Endothelial cell of umbilical vein (primary cell): ENCODE measurements around the gene ENPP3. TPM values are rescaled to one million over a fixed set of nuclear protein-coding genes. Genes with fewer than 3 reads are reported as not detected.

ENCODE experiments used
- BruUV-seq: library from RNA; stranded (reverse); fragments of 400-500 nt; replicated peaks from 2 replicates; lab custom pipeline; 2021; lab: Mats Ljungman, UMichigan
- CTCF ChIA-PET: fragments of 300-600, 350-600 bp; sonication (Branson Sonifier 250); formaldehyde crosslinking; loops from one replicate; lab custom pipeline; 2021; ENCODE audit warnings: antibody characterized with exemption, inconsistent platforms; lab: Charles Lee
- POLR2A ChIA-PET: fragments of 300-600, 350-600 bp; sonication (Branson Sonifier 250); formaldehyde crosslinking; loops from one replicate; lab custom pipeline; 2021; ENCODE audit warnings: antibody characterized with exemption, inconsistent platforms; lab: Charles Lee
- DNase-seq: peaks from one replicate; pipeline ENCODE4 v3.0.0-alpha.2; 2011; ENCODE audit warnings: low read depth, low spot score
- FAIRE-seq: peaks from 2 replicates; lab custom pipeline; 2011; peaks lifted over from hg19 to GRCh38; lab: Jason Lieb, UNC
- H2AFZ ChIP-seq: 2 replicates; pipeline ENCODE4 v1.6.0; 2012; ENCODE audit warnings: low read depth, low read length, control low read depth, inconsistent platforms
- H3K27ac ChIP-seq: 2 replicates; pipeline ENCODE4 v1.5.1; 2011; ENCODE audit warnings: low read depth, mild to moderate bottlenecking, control low read depth, low read length, moderate library complexity; ENCODE audit not compliant: insufficient read depth
- H3K27me3 ChIP-seq, 2 experiments: 2 replicates each; pipeline versions ENCODE4 v1.6.0 to v1.6.1; 2011; ENCODE audit warnings: low read length in 2 of 2, mixed read lengths in 1 of 2; ENCODE audit not compliant: control insufficient read depth in 2 of 2, insufficient read depth in 2 of 2
- H3K36me3 ChIP-seq, 2 experiments: 2 replicates in 1 of 2; 3 replicates in 1 of 2; pipeline ENCODE4 v1.5.1; 2011; ENCODE audit warnings: low read length in 2 of 2, mild to moderate bottlenecking in 1 of 2, moderate library complexity in 1 of 2; ENCODE audit not compliant: control insufficient read depth in 2 of 2, insufficient read depth in 2 of 2; ENCODE audit errors: extremely low read depth in 1 of 2
- H3K4me1 ChIP-seq: 3 replicates; pipeline ENCODE4 v1.5.1; 2011; ENCODE audit warnings: mild to moderate bottlenecking, low read length; ENCODE audit not compliant: control insufficient read depth, insufficient read depth; ENCODE audit errors: extremely low read depth
- H3K4me2 ChIP-seq: 2 replicates; pipeline ENCODE4 v1.6.1; 2011; ENCODE audit warnings: low read length, control low read depth, mixed read lengths; ENCODE audit not compliant: insufficient read depth
- H3K4me3 ChIP-seq, 3 experiments: fragments of 200-600 bp in 1 of 3; sonication (generic), shearing (Covaris generic) in 1 of 3; replicated peaks in 1 of 3; 2 replicates each; pipeline ENCODE4 v1.5.1; 2011 to 2016; ENCODE audit warnings: control low read depth in 3 of 3, low read length in 3 of 3, mild to moderate bottlenecking in 2 of 3, inconsistent platforms in 1 of 3, low read depth in 1 of 3, moderate library complexity in 1 of 3; ENCODE audit not compliant: insufficient read depth in 1 of 3
- H3K79me2 ChIP-seq: 2 replicates; pipeline ENCODE4 v1.6.0; 2012; ENCODE audit warnings: low read length, inconsistent platforms; ENCODE audit not compliant: control insufficient read depth, insufficient read depth
- H3K9ac ChIP-seq: replicated peaks from 2 replicates; pipeline ENCODE3; 2011; ENCODE audit warnings: low read length, control low read depth; ENCODE audit not compliant: insufficient read depth; ENCODE audit errors: extremely low read depth
- H3K9me1 ChIP-seq: replicated peaks from 3 replicates; pipeline ENCODE4 v1.6.0; 2011; ENCODE audit warnings: mild to moderate bottlenecking, low read length; ENCODE audit not compliant: control insufficient read depth, insufficient read depth; ENCODE audit errors: extremely low read depth
- H3K9me3 ChIP-seq: replicated peaks from 2 replicates; pipeline ENCODE4 v1.5.1; 2012; ENCODE audit warnings: low read length, inconsistent platforms; ENCODE audit not compliant: control insufficient read depth, insufficient read depth
- H4K20me1 ChIP-seq: replicated peaks from 2 replicates; pipeline ENCODE3; 2011; ENCODE audit warnings: mild to moderate bottlenecking, low read length; ENCODE audit not compliant: control insufficient read depth, insufficient read depth; ENCODE audit errors: extremely low read depth
- CTCF ChIP-seq, 2 donors: IDR thresholded peaks; 1 replicate in 1 of 2; 2 replicates in 1 of 2; pipeline ENCODE4 v1.5.1; 2011; ENCODE audit warnings: low read length in 2 of 2, mild to moderate bottlenecking in 2 of 2, moderate library complexity in 2 of 2, control low read depth in 1 of 2, inconsistent platforms in 1 of 2, low read depth in 1 of 2; ENCODE audit not compliant: insufficient read depth in 1 of 2; ENCODE audit errors: extremely low read depth in 1 of 2
- EZH2 ChIP-seq: IDR thresholded peaks from 2 replicates; pipeline ENCODE4 v1.6.1; 2012; ENCODE audit warnings: borderline replicate concordance, low read depth, mild to moderate bottlenecking, moderate library complexity, low read length, inconsistent platforms; ENCODE audit not compliant: severe bottlenecking
- FOS ChIP-seq: IDR thresholded peaks from 2 replicates; pipeline ENCODE4 v1.6.1; 2011; ENCODE audit warnings: mild to moderate bottlenecking, low read length, moderate library complexity, borderline replicate concordance; ENCODE audit not compliant: insufficient read depth
- GATA2 ChIP-seq: IDR thresholded peaks from 2 replicates; pipeline ENCODE4 v1.7.0; 2011; ENCODE audit warnings: low read depth, mild to moderate bottlenecking, moderate library complexity, mixed read lengths, low read length; ENCODE audit not compliant: insufficient read length, insufficient read depth
- JUN ChIP-seq: IDR thresholded peaks from 2 replicates; pipeline ENCODE4 v1.6.1; 2011; ENCODE audit warnings: borderline replicate concordance, low read depth; ENCODE audit not compliant: insufficient read length, insufficient read depth
- MAX ChIP-seq: IDR thresholded peaks from 2 replicates; pipeline ENCODE4 v1.6.1; 2011; ENCODE audit not compliant: insufficient read depth, insufficient read length
- MYC ChIP-seq: IDR thresholded peaks from one replicate; pipeline ENCODE4 v1.6.1; 2011; ENCODE audit warnings: mild to moderate bottlenecking, low read depth, low read length
- POLR2A ChIP-seq: IDR thresholded peaks from 2 replicates; pipeline ENCODE4 v1.6.1; 2012; ENCODE audit warnings: low read depth, mild to moderate bottlenecking, control low read depth, low read length
- POLR2AphosphoS5 ChIP-seq: IDR thresholded peaks from 2 replicates; pipeline ENCODE4 v1.6.1; 2012; ENCODE audit warnings: low read depth, mild to moderate bottlenecking, control low read depth, low read length, moderate library complexity; ENCODE audit not compliant: insufficient read depth
- dilution Hi-C: fragments of 300-500 bp; cut with MboI; formaldehyde crosslinking; loops from one replicate; pipeline ENCODE4 v1.15.0; 2019; ENCODE audit warnings: low sequenced_read_pairs; ENCODE audit not compliant: extremely low pct_ligation_motif_present
- intact Hi-C: fragments of 100-400 bp; cut with micrococcal nuclease; formaldehyde crosslinking; loops from one replicate; pipeline ENCODE4 v1.10.0; 2022
- polyA plus RNA-seq, 4 experiments: library from polyadenylated mRNA; depleted of rRNA in 3 of 4; stranded (reverse) in 3 of 4; unstranded in 1 of 4; fragments of >200 nt; gene quantifications; 2 replicates each; pipeline versions ENCODE4 v1.2.1 to v1.2.3, GENCODE V29; 2011 to 2012; ENCODE audit warnings: missing spikeins in 1 of 4
- total RNA-seq: library from RNA; stranded (reverse); gene quantifications from 2 replicates; pipeline ENCODE4 v1.2.3, GENCODE V29; 2021

Gene ENPP3
- total and polyA plus RNA-seq, 2 donors (not counting 3 experiments of a cell fraction or from before 2014, with no cell fraction given), result not detected

GRCh38 chr6:131685266-131685780, 48.2 kb downstream of the ENPP3 start:
- Histone ChIP-seq H4K20me1 (no peaks in the 10 kb centered on the region), H3K79me2 (no peaks in the 10 kb centered on the region), H3K4me1 (no peaks in the 10 kb centered on the region), H3K4me3 (no peak overlapping the region), H3K9me3 (no peaks in the 10 kb centered on the region), H3K36me3 (no peaks in the 10 kb centered on the region), H3K9me1 (no peaks in the 10 kb centered on the region), H3K9ac (no peak overlapping the region), H2AFZ (no peak overlapping the region), H3K4me2 (no peak overlapping the region), H3K27ac (no peak overlapping the region), H3K27me3 (peaks cover 0 to 2% of the 10 kb centered on the region in 2 experiments)
- FAIRE-seq (no peak), DNase-seq (no peak)
- TF ChIP-seq FOS, result no peak
- intact Hi-C loops (no loop called here), dilution Hi-C loops (no loop called here)
- BruUV-seq, result no TSS peak
- POLR2A ChIA-PET, result no interaction called here
- CTCF ChIA-PET, result interaction anchor here (1.1 to 1.4 kb wide), 3 partner anchors 10 to 224 kb away, joined by 4 read pairs; no protein-coding TSS in a partner anchor

GRCh38 chr6:131687022-131687421, 49.9 kb downstream of the ENPP3 start:
- H4K20me1 ChIP-seq, result no peaks in the 10 kb centered on the region
- intact Hi-C loops (no loop called here), dilution Hi-C loops (no loop called here)
- no TSS peak for BruUV-seq
- no peak overlapping the region for H3K4me3 ChIP-seq
- H3K36me3 ChIP-seq, result no peaks in the 10 kb centered on the region
- H3K9me1 ChIP-seq, result no peaks in the 10 kb centered on the region
- TF ChIP-seq FOS (no peak), MYC (no peak), MAX (no peak), POLR2AphosphoS5 (no peak), JUN (no peak), CTCF (IDR thresholded peaks at IDR 0.05; ENCODE audit: extremely low read depth in 1 of 2, insufficient read depth in 1 of 2, low read depth in 1 of 2, low read length in 2 of 2) (no peak), GATA2 (no peak), POLR2A (no peak), EZH2 (no peak)
- H3K27ac ChIP-seq, result no peak overlapping the region
- H3K4me1 ChIP-seq, result no peaks in the 10 kb centered on the region
- H3K9me3 ChIP-seq, result no peaks in the 10 kb centered on the region
- no peaks in the 10 kb centered on the region for H3K27me3 ChIP-seq
- no peak overlapping the region for H3K4me2 ChIP-seq
- FAIRE-seq (no peak), DNase-seq (no peak)
- no peak overlapping the region for H2AFZ ChIP-seq
- no peak overlapping the region for H3K9ac ChIP-seq
- no peaks in the 10 kb centered on the region for H3K79me2 ChIP-seq
- ChIA-PET CTCF (no interaction called here), POLR2A (no interaction called here)
